HFF-Myc (cell line): ENCODE measurements around the gene TTLL10.
"Not testable (repeated sequence)": the region's sequence is repeated elsewhere in the genome, so short reads cannot be mapped to it uniquely, and the experiment has no call there.

Source experiments
- DNase-seq: peaks from one replicate; pipeline ENCODE4 v3.0.0-alpha.2; 2011; ENCODE audit warnings: low read depth; ENCODE audit errors: extremely low read depth
- H3K4me3 ChIP-seq: replicated peaks from 2 replicates; pipeline ENCODE4 v1.5.1; 2011; ENCODE audit warnings: low read depth, mild to moderate bottlenecking, control low read depth, low read length
- TF ChIP-seq, protein P1 (sequence below): IDR thresholded peaks from 2 replicates; pipeline ENCODE4 v1.5.1; 2012; ENCODE audit warnings: mild to moderate bottlenecking, low read depth, low read length, control low read depth; ENCODE audit errors: missing control alignments

TTLL10 gene

DNA sequence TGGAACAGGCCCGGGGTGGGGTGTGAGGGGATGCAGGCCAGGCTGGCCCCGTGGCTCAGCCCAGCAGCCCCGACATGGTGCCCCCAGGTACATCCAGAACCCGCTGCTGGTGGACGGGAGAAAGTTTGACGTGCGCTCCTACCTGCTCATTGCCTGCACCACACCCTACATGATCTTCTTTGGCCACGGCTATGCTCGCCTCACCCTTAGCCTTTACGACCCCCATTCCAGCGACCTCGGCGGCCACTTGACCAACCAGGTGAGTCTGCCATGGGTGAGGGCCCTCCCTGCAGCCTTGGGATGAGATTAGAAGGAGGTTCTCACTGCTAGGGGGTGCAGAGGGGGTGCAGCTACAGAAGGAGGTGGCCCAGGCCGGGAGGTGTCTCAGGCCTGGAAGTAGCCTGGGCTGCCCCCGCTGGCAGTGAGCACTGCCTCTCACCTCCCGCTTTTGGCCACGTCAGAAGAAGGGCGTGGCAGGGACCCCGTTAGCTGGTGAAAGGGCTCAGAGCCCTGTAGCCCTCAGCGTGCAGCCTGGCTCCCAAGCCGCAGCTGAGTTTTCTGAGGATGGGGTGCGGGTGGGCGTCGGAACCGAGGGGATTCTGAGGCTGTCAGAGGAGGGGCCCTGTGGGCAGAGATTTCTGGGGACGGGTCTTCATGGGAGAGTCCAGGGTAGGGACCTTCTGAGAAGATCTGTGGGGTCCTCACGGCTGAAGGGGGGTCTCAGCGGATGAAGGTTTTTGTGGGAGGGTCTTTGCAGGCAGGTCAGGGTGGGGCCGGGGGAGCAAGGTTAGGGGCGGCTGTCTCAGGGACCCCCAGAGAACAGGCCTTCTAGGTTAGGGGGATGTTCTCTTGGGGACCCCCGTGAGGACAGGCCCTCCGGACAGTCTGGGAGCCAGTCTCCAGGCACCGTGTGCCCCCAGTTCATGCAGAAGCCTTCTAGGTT, 10.4 kb downstream of the TTLL10 start:
- H3K4me3 ChIP-seq, result no peak overlapping the region
- DNase-seq, result no peak
- TF ChIP-seq, protein P1, sequence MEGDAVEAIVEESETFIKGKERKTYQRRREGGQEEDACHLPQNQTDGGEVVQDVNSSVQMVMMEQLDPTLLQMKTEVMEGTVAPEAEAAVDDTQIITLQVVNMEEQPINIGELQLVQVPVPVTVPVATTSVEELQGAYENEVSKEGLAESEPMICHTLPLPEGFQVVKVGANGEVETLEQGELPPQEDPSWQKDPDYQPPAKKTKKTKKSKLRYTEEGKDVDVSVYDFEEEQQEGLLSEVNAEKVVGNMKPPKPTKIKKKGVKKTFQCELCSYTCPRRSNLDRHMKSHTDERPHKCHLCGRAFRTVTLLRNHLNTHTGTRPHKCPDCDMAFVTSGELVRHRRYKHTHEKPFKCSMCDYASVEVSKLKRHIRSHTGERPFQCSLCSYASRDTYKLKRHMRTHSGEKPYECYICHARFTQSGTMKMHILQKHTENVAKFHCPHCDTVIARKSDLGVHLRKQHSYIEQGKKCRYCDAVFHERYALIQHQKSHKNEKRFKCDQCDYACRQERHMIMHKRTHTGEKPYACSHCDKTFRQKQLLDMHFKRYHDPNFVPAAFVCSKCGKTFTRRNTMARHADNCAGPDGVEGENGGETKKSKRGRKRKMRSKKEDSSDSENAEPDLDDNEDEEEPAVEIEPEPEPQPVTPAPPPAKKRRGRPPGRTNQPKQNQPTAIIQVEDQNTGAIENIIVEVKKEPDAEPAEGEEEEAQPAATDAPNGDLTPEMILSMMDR, result no peak

DNA sequence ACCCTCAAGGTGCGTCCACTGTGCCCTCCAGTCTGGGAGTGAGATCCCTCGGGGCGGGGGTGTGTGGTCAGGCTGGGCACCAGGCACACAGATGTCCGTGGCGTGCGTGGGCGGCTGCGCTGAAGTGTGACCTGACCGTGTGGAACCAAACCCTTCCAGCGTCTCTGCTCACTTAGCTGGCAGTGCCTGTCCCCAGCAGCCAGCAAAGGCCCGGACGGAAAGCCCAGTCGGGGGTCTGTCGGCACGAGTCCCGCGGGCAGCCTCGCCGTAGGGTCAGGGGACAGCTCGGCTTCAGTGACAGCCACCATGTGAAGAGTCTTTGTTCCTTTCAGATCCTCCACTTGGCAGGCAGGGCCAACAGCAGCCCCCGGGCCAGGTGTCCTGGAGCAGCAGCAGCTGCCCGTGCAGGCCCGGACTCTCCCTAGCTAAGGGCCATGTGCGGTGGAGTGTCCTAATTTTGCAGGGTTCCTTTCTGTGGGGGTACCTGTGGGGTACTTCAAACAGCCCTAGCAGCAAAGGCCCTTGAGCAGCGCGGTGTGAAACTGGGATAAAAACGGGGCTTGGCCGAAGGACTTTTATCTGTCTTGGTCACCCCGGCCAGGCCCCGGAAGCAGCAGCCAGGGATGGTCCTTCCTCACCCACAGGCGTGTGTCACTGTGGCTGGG, 11.6 kb downstream of the TTLL10 start:
- no peak for DNase-seq
- no peak overlapping the region for H3K4me3 ChIP-seq
- TF ChIP-seq, protein P1, result no peak

DNA sequence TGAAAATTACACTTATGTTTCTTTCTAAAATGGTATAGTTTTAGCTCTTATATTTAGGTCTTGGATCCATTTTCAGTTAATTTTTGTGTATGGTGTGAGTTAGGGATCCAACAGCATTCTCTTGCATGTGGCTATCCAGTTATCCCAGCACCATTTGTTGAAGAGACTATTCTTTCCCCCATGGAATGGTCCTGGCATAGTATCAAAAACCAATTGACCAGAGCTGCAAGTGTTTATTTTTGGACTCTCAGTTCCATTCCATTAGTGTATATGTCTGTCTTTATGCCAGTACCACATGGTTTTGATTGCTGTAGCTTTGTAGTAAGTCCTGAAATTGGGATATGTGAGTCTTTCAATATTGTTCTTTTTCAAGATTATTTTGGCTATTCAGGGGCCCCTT, 14.3 kb downstream of the TTLL10 start:
- TF ChIP-seq, protein P1, result no peak
- no peak overlapping the region for H3K4me3 ChIP-seq
- DNase-seq, result peak; percentile 24

DNA sequence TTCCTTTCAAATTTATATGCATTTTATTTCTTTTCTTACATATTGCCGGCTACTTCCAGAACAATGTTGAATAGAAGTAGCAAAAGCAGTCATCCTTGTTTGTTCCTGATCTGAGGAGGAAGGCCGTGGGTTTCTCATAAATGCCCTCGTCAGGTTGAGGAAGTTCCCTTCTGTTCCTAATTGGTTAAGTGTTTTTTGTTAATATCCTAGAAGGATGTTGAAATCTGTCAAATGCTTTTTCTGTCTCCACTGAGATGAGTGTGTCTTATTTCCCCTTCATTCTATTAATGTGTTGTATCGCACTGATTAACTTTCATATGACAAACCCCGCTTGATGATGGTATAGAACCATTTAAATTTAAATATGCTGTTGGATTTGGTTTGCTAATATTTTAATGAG, 15.4 kb downstream of the TTLL10 start:
- no peak overlapping the region for H3K4me3 ChIP-seq
- no peak for DNase-seq
- TF ChIP-seq, protein P1, result no peak

DNA sequence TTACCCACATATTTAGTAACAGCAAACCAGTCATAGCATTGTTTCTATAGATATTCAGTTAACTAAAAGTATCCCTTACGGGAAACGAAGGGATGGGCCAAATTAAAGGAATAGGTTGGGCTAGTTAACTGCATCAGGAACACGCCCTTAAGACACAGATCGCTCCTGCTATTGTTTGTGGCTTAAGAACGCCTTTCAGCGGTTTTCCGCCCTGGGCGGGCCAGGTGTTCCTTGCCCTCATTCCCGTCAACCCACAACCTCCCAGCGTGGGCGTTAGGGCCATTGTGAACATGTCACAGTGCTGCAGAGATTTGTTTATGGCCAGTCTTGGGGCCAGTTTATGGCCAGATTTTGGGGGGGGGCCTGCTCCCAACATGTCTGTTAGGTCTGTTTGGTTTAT, 18.1 kb downstream of the TTLL10 start:
- no peak overlapping the region for H3K4me3 ChIP-seq
- TF ChIP-seq, protein P1, result no peak
- no peak for DNase-seq

DNA sequence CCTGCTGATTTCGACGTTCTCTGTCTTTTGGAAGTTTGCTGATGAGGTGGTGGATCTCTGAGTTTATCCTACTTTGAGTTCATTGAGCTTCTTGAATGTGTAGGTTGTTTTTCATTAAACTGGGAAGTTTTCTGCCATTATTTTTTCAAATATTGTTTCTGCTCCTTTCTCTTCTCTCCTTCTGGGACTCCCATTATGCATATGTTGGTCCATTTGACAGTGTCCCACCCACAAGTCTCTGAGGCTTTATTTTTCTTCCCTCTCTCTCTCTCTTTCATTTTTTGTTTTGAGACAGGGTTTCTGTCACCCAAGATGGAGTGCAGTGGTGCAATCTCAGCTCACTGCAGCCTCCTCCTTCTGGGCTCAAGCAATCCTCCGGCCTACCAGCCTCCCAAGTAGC, 21.0 kb downstream of the TTLL10 start:
- no peak for DNase-seq

DNA sequence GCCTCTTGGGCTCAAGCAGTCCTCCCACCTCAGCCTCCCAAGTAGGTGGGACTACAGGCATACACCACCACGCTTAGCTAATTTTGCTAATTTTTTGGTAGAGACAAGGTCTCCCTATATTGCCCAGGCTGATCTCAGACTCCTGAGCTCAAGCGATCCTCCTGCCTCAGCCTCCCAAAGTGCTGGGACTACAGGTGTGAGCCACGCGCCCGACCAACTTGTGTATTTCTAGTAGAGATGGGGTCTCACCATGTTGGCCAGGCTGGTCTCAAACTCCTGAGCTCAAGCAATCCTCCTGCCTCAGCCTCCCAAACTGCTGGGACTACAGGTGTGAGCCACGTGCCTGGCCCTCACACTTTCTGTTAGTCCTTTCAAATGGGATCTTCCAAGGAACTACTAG, 22.0 kb downstream of the TTLL10 start:
- not testable (repeated sequence) for H3K4me3 ChIP-seq, DNase-seq

More for the DNA sequence above, 21.0 kb downstream of the TTLL10 start:
- TF ChIP-seq, protein P1, result no peak
- H3K4me3 ChIP-seq, result no peak overlapping the region
